Measurements from ENCODE around the gene DLL3.
"Not testable (repeated sequence)": the region's sequence is repeated elsewhere in the genome, so short reads cannot be mapped to it uniquely, and the experiment has no call there.

The DLL3 gene

GRCh38 chr19:39498798-39499642 is at the start of gene DLL3:
TSS of gene DLL3 (plus strand) at chr19:39498947. CDS start at chr19:39498975, 28 bp downstream.
- DNase-seq = no peak

GRCh38 chr19:39449116-39449797 is 49.5 kb upstream of the DLL3 start:
- DNase-seq = no peak

GRCh38 chr19:39451257-39451656 is 47.5 kb upstream of the DLL3 start:
- DNase-seq = not testable (repeated sequence)

GRCh38 chr19:39463403-39463802 is 35.3 kb upstream of the DLL3 start:
- no peak for DNase-seq

GRCh38 chr19:39465956-39466747 is 32.6 kb upstream of the DLL3 start:
- DNase-seq = no peak

GRCh38 chr19:39467941-39468340 is 30.8 kb upstream of the DLL3 start:
- no peak for DNase-seq

- no peak for DNase-seq
These were observed 29.7 kb upstream of the DLL3 start for GRCh38 chr19:39469036-39469435.

- no peak for DNase-seq
These were observed 29.2 kb upstream of the DLL3 start for GRCh38 chr19:39469567-39469966.

- DNase-seq = no peak
These were observed 27.9 kb upstream of the DLL3 start for GRCh38 chr19:39470724-39471339.

- DNase-seq = no peak
These were observed 26.8 kb upstream of the DLL3 start for GRCh38 chr19:39471756-39472536.

- no peak for DNase-seq
These were observed 25.9 kb upstream of the DLL3 start for GRCh38 chr19:39472746-39473442.

GRCh38 chr19:39473443-39473960 is 25.2 kb upstream of the DLL3 start:
- no peak for DNase-seq

GRCh38 chr19:39474139-39474620 is 24.6 kb upstream of the DLL3 start:
- DNase-seq = no peak

GRCh38 chr19:39475748-39476147 is 23.0 kb upstream of the DLL3 start:
- no peak for DNase-seq

GRCh38 chr19:39479319-39479801 is 19.4 kb upstream of the DLL3 start:
- not testable (repeated sequence) for DNase-seq

- no peak for DNase-seq
These were observed 18.8 kb upstream of the DLL3 start for GRCh38 chr19:39479916-39480315.

- peak; percentile 86 to 91 for DNase-seq
These were observed 18.2 kb upstream of the DLL3 start, which contains the start of gene TIMM50 for GRCh38 chr19:39480337-39481228. TSS of gene TIMM50 (plus strand) at chr19:39480838. CDS start at chr19:39480854, 16 bp downstream.

- no peak for DNase-seq
These were observed 17.6 kb upstream of the DLL3 start for GRCh38 chr19:39481229-39481545.

GRCh38 chr19:39481676-39482075 is 17.1 kb upstream of the DLL3 start:
- no peak for DNase-seq

GRCh38 chr19:39483141-39483540 is 15.6 kb upstream of the DLL3 start:
- DNase-seq = no peak

All from SW 1271 (cell line).